Measurements from ENCODE around the gene MYO1D. TPM values are rescaled to one million over a fixed set of nuclear protein-coding genes. Genes with fewer than 3 reads are reported as not detected.
"Not testable (repeated sequence)": the region's sequence is repeated elsewhere in the genome, so short reads cannot be mapped to it uniquely, and the experiment has no call there.

MYO1D gene
- total RNA-seq, 1 donor from 2014 or later: 23.4 TPM

DNA sequence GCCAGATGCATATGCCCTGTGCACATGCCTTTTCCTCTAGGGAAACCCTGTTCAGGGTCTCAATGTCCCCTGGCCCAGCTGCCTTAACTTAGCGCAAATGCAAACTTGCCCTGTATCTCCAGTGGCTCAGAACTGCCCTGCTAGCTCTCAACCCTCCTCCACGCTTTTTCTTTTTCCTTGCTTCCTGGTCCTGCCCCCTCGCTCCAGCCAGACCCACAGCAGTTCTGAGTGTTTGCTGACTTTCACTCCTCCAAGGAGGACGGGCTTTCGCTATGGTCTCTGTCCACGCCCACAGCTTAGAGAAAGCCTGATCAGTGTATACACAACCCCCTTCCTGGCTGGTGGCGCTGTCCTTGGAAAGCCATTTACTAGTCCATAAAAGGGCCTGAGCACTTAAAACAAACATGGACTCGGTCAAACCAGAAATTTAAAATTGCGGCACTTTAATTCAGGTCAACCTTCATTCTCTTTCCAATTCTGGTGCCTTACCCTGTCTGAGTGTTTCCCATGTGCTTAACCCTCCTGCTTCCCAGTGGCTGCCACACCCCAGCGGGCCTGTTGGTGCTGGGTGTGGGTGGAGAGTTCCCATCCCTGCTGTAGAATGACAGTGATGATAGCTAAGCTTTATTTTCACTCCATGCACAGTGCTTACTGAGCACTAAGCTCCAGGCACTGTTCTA is 35.4 kb upstream of the MYO1D start:
- H3K36me3 Mint-ChIP-seq (ENCODE audit: low read depth): no peaks in the 10 kb centered on the region
- H3K9me3 Mint-ChIP-seq: peaks cover 5% of the 10 kb centered on the region
- DNase-seq (ENCODE audit: low spot score): peak; percentile 6
- no peak overlapping the region for H3K4me3 Mint-ChIP-seq (ENCODE audit: low read depth)
- H3K4me1 Mint-ChIP-seq (ENCODE audit: low read depth): peaks cover 58% of the 10 kb centered on the region
- H3K27me3 Mint-ChIP-seq (ENCODE audit: low read depth): no peaks in the 10 kb centered on the region
- intact Hi-C loops (cut with micrococcal nuclease): loop anchor here (10.0 kb wide), 1 partner anchor 388 kb away; no protein-coding TSS in a partner anchor
- no peak overlapping the region for H3K27ac Mint-ChIP-seq

DNA sequence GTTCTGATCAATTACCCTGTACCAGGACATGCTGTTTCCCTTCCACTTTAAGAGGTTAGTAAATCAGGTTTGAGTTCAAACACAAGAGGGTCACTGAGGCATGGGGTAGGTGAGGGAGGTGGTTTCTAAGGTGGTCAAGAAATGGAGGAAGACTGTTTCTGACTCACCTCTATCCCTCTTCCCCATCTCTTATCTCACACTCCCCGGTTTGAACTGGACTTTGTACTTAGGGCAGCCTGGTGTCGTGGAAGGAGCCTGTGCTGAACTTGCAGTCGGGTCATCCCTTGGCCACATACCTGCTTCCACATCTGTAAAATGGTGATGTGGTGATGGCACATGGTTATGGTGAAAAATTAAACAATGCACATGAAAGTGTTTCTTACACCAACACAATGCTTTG is 33.8 kb upstream of the MYO1D start:
- peak; percentile 6 for DNase-seq (ENCODE audit: low spot score)
- no peaks in the 10 kb centered on the region for H3K36me3 Mint-ChIP-seq (ENCODE audit: low read depth)
- H3K27me3 Mint-ChIP-seq (ENCODE audit: low read depth): no peaks in the 10 kb centered on the region
- peaks cover 51% of the 10 kb centered on the region for H3K4me1 Mint-ChIP-seq (ENCODE audit: low read depth)
- H3K4me3 Mint-ChIP-seq (ENCODE audit: low read depth): no peak overlapping the region
- peaks cover 5% of the 10 kb centered on the region for H3K9me3 Mint-ChIP-seq
- no peak overlapping the region for H3K27ac Mint-ChIP-seq
- intact Hi-C loops (cut with micrococcal nuclease): loop anchor here (1.0 to 10.0 kb wide), 2 partner anchors 33 to 386 kb away; partner anchors contain the start of gene MYO1D

DNA sequence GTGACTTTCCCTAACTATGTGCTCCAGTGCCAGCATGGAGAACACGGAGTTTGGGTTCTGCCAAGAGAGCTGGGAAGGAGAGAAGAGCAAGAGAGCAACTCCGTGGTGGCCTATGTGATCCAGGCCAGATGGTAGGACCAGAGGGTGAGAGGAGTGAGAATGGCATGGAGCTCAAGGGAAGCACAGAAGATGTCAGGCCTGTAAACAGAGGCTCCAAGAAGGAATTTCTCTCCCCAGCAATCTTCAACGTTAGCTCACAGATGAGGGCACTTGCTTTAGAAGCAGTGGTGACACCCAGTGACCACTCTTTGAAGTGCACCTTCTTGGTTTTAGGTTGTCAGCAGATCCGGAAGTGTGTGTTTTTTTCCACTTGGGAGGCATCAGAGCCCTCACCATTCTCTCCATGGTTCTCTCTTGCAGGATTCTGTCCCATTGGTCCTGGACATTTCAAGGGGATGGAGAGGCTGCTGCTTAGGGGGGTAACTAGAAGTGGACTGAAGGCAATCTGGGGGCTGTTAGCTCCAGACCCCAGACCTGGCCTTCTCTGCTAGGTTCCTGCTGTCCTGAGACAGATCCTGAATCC is 33.0 kb upstream of the MYO1D start:
- intact Hi-C loops (cut with micrococcal nuclease): loop anchor here (1.0 to 10.0 kb wide), 2 partner anchors 33 to 385 kb away; partner anchors contain the start of gene MYO1D
- H3K4me1 Mint-ChIP-seq (ENCODE audit: low read depth): peaks cover 48% of the 10 kb centered on the region
- peaks cover 3% of the 10 kb centered on the region for H3K36me3 Mint-ChIP-seq (ENCODE audit: low read depth)
- H3K4me3 Mint-ChIP-seq (ENCODE audit: low read depth): no peak overlapping the region
- H3K27ac Mint-ChIP-seq: peak overlapping the region; percentile 24
- H3K9me3 Mint-ChIP-seq: peaks cover 5% of the 10 kb centered on the region
- peak; percentile 57 for DNase-seq (ENCODE audit: low spot score)
- H3K27me3 Mint-ChIP-seq (ENCODE audit: low read depth): no peaks in the 10 kb centered on the region

DNA sequence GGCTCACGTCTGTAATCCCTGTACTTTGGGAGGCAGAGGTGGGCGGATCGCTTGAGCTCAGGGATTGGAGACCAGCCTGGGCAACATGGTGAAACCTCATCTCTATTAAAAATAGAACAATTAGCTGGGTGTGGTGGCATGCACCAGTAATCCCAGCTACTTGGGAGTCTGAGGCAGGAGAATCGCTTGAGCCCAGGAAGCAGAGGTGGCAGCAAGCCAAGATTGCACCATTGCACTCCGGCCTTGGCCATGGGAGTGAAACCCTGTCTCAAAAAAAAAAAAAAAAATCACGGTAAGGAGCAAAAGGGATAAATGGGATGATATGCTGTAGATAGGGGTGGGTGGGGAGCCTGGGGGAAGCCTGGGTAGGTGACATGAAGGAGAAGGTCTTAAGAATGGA is 30.7 kb upstream of the MYO1D start:
- Mint-ChIP-seq H3K9me3 (no peaks in the 10 kb centered on the region), H3K27me3 (ENCODE audit: low read depth) (no peaks in the 10 kb centered on the region), H3K36me3 (ENCODE audit: low read depth) (peaks cover 3% of the 10 kb centered on the region), H3K4me3 (ENCODE audit: low read depth) (no peak overlapping the region), H3K4me1 (ENCODE audit: low read depth) (peaks cover 44% of the 10 kb centered on the region), H3K27ac (no peak overlapping the region)
- intact Hi-C loops (cut with micrococcal nuclease): no loop called here
- peak; percentile 4 for DNase-seq (ENCODE audit: low spot score)

DNA sequence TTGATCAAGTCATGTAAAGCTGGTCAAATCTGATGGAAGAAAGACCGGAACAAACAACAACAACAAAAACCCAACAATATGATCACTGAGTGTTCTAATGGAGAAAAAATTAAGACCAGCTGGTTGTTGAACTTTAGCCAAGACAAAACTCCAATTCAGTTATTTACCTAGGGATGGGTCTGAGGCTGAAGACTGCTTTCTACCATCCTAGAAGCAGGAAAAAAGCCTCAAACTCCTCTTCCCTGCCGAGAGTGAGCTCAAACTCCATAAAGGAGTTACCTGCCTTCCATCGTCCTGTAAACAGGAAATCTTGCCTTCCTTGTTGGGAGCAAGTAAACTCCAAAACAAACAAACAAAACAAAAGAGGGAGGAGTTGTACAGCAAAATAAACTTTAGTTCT is 28.0 kb upstream of the MYO1D start:
- Mint-ChIP-seq H3K36me3 (ENCODE audit: low read depth) (peaks cover 3% of the 10 kb centered on the region), H3K27ac (no peak overlapping the region), H3K4me3 (ENCODE audit: low read depth) (no peak overlapping the region), H3K4me1 (ENCODE audit: low read depth) (peaks cover 36% of the 10 kb centered on the region), H3K9me3 (peaks cover 4% of the 10 kb centered on the region), H3K27me3 (ENCODE audit: low read depth) (peaks cover 2% of the 10 kb centered on the region)
- no peak for DNase-seq (ENCODE audit: low spot score)
- intact Hi-C loops (cut with micrococcal nuclease): loop anchor here (1.0 kb wide), 1 partner anchor 9 kb away; no protein-coding TSS in a partner anchor

DNA sequence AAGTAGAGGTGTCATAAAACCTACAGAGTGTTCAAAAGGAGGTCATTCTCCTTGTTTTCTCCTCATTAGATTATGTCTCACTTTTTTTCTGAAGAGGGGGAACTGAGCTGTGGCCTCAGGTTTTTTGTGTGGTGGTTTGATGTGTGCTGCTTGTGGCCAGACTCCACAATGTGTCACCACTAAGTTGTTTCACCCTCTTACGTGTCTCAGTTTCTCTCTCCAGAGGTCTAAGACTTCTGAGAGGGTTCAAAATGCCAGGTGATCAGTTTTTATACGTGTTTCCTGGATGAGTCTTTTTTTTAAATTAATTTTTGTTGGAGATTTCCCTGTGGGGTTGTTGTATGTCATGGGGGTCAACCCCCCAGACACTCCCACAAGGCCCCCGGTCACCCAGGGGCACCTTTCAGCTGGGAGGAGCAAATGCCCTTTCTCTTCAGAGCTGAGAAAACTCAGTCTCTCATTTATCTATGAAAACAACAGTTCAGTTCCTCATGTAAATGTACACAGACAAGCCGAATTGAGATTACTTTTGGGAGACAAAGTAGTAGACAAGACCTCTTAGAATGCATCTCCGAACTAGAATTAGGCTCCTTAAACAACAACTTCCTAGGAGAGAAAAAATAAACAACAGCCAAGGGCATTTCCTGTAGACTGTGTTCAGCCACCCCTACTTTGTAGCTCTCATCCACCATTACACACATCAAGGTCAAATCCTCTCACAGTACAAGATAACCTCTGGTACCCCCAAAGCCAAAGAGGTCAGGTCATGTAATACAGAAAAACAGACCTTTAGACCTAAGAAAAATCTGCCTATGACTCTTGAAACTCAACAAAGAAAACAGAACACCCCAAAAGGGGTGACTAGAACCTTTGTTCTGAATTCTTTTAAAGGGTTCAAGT is 27.1 kb upstream of the MYO1D start:
- Mint-ChIP-seq H3K27me3 (ENCODE audit: low read depth) (peaks cover 2% of the 10 kb centered on the region), H3K4me3 (ENCODE audit: low read depth) (no peak overlapping the region), H3K27ac (peak overlapping the region; percentile 79), H3K9me3 (peaks cover 4% of the 10 kb centered on the region), H3K36me3 (ENCODE audit: low read depth) (peaks cover 3% of the 10 kb centered on the region), H3K4me1 (ENCODE audit: low read depth) (peaks cover 28% of the 10 kb centered on the region)
- intact Hi-C loops (cut with micrococcal nuclease): loop anchor here (1.0 to 2.0 kb wide), 2 partner anchors 10 to 21 kb away; no protein-coding TSS in a partner anchor
- no peak for DNase-seq (ENCODE audit: low spot score)

DNA sequence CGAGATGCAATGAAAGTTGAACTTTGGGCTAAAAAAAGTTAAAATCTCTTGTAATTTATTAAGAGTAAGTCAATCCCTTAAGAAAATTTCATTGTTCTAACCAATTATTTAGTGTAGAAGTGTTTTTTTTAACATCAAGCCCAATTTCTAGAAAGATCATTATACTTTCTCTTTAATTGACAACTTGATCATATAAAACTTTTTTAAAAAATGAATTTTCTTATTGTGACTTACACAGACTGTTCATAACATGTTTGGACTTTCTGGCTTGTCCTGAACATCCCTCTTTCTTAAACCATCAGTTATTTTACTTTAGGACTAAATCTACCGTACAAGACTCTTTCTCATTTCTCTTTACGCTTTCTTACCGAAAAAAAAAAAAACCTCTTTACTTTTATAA is 24.8 kb upstream of the MYO1D start:
- H3K4me1 Mint-ChIP-seq (ENCODE audit: low read depth): peaks cover 41% of the 10 kb centered on the region
- peaks cover 4% of the 10 kb centered on the region for H3K9me3 Mint-ChIP-seq
- H3K4me3 Mint-ChIP-seq (ENCODE audit: low read depth): no peak overlapping the region
- peaks cover 3% of the 10 kb centered on the region for H3K36me3 Mint-ChIP-seq (ENCODE audit: low read depth)
- no peak for DNase-seq (ENCODE audit: low spot score)
- peaks cover 12% of the 10 kb centered on the region for H3K27me3 Mint-ChIP-seq (ENCODE audit: low read depth)
- H3K27ac Mint-ChIP-seq: no peak overlapping the region
- intact Hi-C loops (cut with micrococcal nuclease): loop anchor here (2.0 kb wide), 1 partner anchor 19 kb away; no protein-coding TSS in a partner anchor

DNA sequence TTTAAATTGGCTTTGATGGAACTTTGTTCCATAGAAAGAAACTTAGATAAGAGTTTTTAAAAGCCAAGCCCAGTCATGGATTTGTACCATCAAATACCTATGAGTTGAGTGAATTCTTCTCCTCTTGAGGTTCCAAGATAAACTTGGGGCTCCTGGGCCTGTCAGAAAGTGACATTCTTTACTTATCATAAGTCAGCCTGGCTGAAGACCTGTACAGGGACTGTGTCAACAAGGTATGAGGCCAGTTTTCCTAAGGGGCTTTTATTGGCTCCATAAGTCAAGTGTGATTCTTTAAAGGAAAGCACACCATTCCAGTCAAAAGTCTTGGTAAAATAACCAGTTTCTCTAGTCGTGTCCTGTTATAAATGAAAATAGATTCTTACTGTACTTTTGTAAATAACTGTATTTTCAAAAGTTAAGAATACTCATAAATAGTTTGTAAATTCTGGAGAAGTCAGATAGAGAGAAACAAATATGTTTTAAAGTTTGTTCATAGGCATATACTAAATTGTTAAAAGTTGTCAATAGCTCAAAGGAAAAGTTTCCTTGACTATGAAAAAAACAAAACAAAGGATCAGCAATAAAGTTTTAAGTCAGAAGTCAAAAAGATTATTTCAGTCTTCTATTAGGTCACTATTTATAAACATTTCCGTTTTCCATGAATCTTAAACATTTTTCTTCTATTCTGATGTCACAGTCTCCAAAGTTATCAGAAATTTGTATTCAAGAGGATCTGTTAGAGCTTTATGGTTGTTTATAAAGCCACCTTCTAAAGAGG is 22.5 kb upstream of the MYO1D start:
- intact Hi-C loops (cut with micrococcal nuclease): no loop called here
- Mint-ChIP-seq H3K27me3 (ENCODE audit: low read depth) (peaks cover 15% of the 10 kb centered on the region), H3K27ac (no peak overlapping the region), H3K4me1 (ENCODE audit: low read depth) (peaks cover 25% of the 10 kb centered on the region), H3K36me3 (ENCODE audit: low read depth) (no peaks in the 10 kb centered on the region), H3K9me3 (peaks cover 4% of the 10 kb centered on the region), H3K4me3 (ENCODE audit: low read depth) (no peak overlapping the region)
- DNase-seq (ENCODE audit: low spot score): no peak

DNA sequence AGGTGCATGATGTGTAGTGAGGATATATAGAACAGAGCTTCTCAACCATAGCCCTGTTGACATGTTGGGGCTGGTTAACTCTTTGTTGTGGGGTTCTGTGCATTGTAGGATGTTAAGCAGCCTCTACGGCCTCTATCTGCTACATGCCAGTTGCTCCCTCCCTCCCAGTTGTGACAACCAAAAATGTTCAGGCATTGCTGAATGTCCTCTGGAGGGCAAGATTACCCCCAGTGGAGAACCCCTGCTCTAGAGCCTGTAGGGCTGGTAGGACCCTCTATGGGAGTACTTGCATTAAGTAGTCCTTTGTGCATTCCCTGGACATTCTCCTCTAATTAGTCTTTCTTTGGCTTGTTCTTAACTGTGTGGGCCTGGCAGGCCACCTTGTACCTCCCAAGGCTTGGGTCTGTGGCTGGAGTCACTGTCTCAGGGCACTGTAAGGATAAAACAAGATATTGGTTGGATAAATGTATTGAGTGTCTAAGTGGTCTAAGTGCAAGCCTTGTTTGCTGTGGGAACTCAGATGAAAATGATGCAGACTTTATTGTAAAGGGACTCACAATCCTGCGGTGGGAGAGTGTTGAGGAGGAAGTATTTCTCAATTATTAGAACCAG is 19.8 kb upstream of the MYO1D start:
- Mint-ChIP-seq H3K36me3 (ENCODE audit: low read depth) (no peaks in the 10 kb centered on the region), H3K9me3 (no peaks in the 10 kb centered on the region), H3K4me1 (ENCODE audit: low read depth) (peaks cover 13% of the 10 kb centered on the region), H3K27ac (no peak overlapping the region), H3K4me3 (ENCODE audit: low read depth) (no peak overlapping the region), H3K27me3 (ENCODE audit: low read depth) (peaks cover 14% of the 10 kb centered on the region)
- DNase-seq (ENCODE audit: low spot score): no peak
- intact Hi-C loops (cut with micrococcal nuclease): no loop called here

DNA sequence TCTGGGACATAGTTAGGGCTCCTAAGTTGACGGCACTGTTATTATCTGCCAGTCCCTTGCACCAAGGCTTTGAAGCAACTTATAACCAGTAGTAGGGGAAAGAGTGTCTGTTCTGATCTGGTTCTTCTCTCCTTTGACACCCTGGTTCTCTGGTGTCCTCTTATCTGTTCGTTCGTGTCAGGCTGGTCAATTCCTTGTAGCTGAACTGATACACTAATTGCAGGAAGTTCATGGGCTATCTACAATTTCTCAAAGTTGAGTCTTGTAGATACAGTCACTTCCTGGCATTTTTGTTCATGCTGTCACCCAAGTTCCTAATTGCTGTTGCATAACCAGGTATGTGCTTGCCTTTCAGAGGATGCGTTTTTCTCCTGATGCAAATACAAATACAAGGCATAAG is 17.3 kb upstream of the MYO1D start:
- H3K27me3 Mint-ChIP-seq (ENCODE audit: low read depth): peaks cover 14% of the 10 kb centered on the region
- no peaks in the 10 kb centered on the region for H3K9me3 Mint-ChIP-seq
- no peaks in the 10 kb centered on the region for H3K36me3 Mint-ChIP-seq (ENCODE audit: low read depth)
- intact Hi-C loops (cut with micrococcal nuclease): no loop called here
- no peak overlapping the region for H3K4me3 Mint-ChIP-seq (ENCODE audit: low read depth)
- DNase-seq (ENCODE audit: low spot score): no peak
- no peak overlapping the region for H3K27ac Mint-ChIP-seq
- H3K4me1 Mint-ChIP-seq (ENCODE audit: low read depth): peaks cover 13% of the 10 kb centered on the region

DNA sequence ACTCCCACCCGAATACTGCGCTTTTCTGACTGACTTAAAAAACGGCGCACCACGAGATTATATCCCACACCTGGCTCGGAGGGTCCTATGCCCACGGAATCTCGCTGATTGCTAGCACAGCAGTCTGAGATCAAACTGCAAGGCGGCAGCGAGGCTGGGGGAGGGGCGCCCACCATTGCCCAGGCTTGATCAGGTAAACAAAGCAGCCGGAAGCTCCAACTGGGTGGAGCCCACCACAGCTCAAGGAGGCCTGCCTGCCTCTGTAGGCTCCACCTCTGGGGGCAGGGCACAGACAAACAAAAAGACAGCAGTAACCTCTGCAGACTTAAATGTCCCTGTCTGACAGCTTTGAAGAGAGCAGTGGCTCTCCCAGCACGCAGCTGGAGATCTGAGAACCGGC is 10.5 kb upstream of the MYO1D start:
- Mint-ChIP-seq H3K4me1 (ENCODE audit: low read depth) (peaks cover 13% of the 10 kb centered on the region), H3K27me3 (ENCODE audit: low read depth) (peaks cover 16% of the 10 kb centered on the region)
- H3K9me3 Mint-ChIP-seq; H3K36me3 Mint-ChIP-seq (ENCODE audit: low read depth); H3K4me3 Mint-ChIP-seq (ENCODE audit: low read depth); intact Hi-C loops (cut with micrococcal nuclease); H3K27ac Mint-ChIP-seq; DNase-seq (ENCODE audit: low spot score): not testable (repeated sequence)

DNA sequence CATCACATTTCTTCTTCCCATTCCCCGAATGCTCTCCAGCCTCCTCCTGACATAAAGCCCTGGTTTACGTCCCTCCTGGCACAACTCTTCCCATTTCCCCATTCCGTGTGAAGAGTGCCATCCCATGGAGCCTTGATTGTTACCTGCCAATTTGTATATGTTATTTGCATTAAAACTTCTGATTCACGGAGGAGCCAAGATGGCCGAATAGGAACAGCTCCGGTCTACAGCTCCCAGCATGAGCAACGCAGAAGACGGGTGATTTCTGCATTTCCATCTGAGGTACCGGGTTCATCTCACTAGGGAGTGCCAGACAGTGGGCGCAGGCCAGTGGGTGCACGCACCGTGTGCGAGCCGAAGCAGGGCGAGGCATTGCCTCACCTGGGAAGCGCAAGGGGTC is 10.0 kb upstream of the MYO1D start:
- H3K27ac Mint-ChIP-seq; DNase-seq (ENCODE audit: low spot score); H3K36me3 Mint-ChIP-seq (ENCODE audit: low read depth); H3K4me3 Mint-ChIP-seq (ENCODE audit: low read depth); H3K9me3 Mint-ChIP-seq; intact Hi-C loops (cut with micrococcal nuclease): not testable (repeated sequence)
- Mint-ChIP-seq H3K4me1 (ENCODE audit: low read depth) (peaks cover 18% of the 10 kb centered on the region), H3K27me3 (ENCODE audit: low read depth) (peaks cover 16% of the 10 kb centered on the region)
